NCI-H1930 (cell line): Measurements from ENCODE around the gene LOXL1.

ENCODE experiments used
- DNase-seq, 2 experiments: peaks; one replicate each; lab custom pipeline; 2025; lab: John Stamatoyannopoulos, UW

Gene LOXL1

DNA sequence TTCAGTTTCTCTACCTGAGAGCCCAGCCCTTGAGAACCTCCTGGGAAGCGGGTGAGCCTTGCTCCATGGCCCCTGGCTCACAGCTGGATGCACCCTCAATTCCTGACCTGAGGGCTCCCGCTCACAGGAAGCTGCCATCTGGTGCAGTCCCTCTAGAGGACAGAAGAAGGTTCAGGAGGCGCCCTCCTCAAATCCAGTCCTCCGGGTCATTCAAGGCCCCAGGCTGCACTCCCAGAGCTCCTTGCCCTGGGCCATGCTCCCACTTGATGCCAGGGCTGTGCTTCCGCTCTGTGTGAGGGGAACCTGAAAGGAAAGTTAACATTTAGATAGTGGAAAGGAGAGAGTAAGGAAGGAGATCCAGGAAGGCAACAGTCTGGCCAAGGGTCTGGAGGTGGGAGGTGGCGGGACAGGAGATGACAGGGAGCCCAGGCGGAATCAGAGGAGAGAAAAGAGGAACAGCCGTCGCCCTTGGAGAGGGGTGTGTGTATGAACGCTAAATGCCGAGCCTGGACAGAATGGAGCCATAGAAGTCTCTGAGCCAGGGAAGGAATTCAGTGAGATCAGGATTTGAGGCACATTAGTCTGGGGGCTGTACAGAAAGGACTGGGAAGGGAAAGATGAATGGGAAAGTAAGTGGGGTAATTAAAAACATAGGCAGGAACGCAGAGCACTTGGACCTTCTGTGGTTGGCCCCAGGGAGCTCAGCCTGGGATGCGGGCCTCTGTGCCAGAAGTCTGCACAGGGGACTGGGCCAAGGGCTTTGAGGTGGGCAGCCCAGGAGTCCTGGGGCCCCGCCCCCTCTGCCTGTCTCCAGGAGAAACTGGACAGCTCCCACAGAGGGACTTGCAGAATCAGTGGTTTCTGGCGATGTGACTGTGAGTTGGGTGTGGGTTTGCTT, 26.8 kb upstream of the LOXL1 start:
- DNase-seq = no peak

DNA sequence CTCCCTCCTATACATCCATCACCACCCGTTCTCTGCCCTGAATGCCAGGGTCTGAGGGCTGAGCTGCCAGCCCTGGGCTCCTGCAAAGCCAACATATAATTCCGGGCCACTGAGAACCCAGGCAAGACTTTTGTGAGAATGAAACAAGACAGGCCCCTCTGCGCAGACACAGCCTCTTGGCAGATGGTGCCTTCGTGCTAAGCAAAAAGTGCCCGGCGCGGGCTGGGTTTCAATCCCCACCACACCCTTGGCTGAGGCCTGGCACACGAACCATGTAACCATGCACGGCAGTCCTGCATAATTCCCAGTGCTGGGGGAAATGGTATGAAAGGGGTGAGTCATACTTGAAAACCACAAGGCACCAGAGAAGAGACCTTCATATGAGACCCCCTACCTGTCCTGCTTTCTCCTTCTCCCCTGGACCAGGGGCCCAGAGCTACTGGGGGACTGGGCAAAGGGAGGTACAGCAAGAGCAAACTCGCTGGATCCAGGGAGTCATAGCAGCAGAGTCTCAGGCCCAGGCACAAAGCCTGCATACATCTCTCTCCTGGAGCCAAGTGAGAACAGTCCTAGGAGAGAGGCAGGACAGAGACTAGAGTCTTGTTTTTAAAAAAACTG, 26.1 kb upstream of the LOXL1 start:
- DNase-seq = no peak

- no peak for DNase-seq
These were observed 25.0 kb upstream of the LOXL1 start for GRCh38 chr15:73901126-73901810.

- no peak for DNase-seq
These were observed 23.9 kb upstream of the LOXL1 start for GRCh38 chr15:73902121-73903020.

GRCh38 chr15:73904026-73904815, 22.0 kb upstream of the LOXL1 start:
- no peak for DNase-seq

- no peak for DNase-seq
These were observed 20.9 kb upstream of the LOXL1 start for GRCh38 chr15:73905225-73905827.

DNA sequence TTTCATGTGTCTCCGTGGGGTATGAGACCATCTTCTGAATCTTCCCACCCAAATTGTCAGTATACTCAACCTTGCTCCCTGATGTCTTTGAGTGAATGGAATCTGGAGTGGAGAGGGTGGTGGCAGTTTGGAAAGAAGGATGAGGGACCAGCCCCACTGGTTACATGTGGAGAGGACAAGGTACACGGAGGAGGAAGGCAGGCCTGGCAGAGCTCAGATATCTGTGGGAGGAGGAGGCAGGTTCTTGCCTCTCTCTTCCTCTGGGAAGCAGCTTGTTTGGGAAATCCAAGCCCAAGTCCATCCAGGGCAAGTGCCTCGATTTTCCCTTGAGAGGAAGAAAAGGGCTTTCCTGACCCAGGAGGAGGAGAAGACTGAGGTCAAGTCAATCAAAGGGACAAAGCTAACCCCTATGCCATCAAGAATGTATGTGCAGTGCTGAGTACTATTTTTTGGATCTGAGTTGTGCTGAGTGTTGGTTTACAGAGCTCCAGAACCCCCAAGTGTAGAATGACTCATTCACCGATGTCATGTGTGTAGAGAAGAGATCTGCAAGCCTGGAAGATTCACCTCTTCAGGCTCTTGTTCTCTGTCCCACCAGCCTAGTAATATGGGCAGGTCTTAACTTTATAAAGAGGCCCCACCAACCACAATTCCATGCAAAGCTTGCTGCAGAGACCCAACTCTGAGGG, 19.8 kb upstream of the LOXL1 start:
- DNase-seq = no peak

DNA sequence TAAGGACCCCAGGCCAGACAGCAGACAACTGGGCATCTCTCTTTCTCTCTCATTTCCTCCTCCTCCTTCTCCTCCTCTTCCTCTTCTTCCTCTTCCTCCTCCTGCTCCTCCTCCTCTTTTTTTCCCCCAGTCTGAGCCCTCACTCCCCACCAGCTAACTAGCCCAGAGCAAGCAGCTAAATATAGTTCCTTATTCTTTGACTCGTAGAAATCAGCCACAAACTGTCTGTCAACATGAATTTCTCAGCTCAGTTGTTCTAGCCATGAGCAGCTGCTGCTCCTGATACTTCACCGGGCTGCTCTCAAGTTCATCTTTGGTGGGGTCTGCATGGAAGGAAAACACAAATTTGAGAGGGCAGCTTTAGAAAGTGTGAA, 19.2 kb upstream of the LOXL1 start:
- no peak for DNase-seq

DNA sequence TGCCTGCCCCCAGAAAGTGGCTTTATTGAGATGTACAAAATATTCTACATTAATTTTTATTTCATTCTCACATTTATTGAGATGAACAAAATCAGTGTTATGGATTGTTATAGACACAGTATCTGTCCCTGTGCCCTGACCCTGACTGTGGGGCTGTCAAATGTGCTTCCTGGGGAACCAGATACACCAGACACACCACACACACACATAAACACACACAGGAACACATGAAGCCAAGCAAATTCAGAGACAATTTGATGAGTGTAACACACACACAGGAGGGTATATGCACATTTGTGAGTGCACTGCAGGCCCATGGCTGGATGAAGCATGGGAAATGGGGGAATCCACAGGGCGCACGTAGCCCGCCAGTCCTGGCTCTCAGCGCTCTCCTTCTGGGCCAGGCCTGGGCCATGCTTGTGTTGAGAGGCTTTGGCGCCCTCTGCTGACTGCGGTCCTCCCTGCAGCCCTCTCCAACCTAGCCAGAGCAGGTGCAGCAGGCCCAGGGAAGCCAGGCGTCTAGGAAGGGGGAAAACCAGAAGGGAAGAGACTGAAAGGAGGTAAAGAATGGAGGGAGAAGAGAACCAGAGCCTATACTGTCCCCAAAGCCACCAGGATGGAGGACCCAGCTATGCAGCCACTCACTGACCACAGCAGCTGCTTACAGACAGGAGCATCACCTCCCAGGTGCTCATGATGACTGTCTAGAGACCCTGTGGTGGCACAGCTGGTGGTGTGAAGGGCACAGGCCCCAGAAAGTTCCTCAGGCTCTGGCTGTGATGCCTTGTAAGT, 18.0 kb upstream of the LOXL1 start:
- DNase-seq = peak in 1 of 2 experiments; percentile 28

GRCh38 chr15:73908822-73909122, 17.5 kb upstream of the LOXL1 start:
- DNase-seq = no peak

GRCh38 chr15:73909651-73910050, 16.6 kb upstream of the LOXL1 start:
- no peak for DNase-seq

DNA sequence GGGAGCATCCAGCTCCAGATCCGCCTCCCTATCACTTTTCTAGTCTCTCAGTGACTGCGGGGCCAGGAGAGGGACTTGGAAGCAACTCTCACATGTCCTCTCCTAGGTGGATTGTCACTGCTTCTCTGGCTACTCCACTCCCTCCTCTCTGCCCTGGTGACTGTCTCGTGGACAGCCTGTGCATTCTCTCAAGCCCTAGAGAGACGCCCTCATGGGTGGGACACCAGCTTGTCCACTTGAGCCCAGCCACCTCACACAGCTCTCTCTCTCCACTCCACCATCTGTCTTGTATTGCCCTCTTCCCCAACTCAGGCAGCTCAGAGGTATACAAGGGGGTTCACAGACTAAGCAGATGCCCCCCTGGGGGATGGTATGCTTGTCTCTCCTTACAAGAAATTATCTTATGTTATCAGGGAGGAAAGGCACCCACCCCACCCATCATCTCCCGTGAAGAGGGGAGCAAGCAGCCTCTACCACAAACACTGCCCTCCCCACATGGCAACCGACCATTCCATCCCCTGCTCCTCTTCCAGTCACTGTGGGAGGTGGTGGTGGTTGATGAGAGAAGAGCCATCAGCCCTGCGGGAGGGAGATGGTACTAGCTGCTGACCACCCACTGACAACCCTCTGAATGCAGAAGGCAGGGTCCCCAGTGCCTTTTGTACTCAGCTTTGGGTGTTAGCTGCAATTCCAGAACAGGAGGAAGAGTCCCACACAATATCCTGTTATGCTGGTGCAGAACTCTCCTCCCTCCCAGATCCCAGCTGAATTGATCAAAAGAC, 15.5 kb upstream of the LOXL1 start:
- DNase-seq = no peak

GRCh38 chr15:73912030-73912596, 14.1 kb upstream of the LOXL1 start:
- no peak for DNase-seq

GRCh38 chr15:73914145-73914544, 12.1 kb upstream of the LOXL1 start:
- DNase-seq = no peak

DNA sequence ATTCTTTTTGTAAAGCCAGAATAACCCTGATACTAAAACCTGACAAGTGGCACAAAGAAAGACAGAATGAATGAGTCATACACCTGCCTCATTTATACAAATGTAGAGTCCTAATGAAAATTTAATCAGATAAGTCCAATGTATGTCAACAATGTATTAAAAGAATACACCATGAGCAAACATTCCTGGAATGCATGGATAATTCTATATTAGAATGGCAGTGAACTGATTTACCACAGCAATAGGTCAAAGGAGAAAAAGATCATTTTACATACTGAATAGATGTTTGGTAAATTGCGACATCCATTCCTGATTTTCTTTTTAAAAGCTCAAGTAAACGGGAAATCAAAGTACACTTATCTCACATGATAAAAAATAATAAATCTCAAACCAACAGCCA, 11.2 kb upstream of the LOXL1 start:
- no peak for DNase-seq

GRCh38 chr15:73918784-73919183, 7.5 kb upstream of the LOXL1 start:
- no peak for DNase-seq

DNA sequence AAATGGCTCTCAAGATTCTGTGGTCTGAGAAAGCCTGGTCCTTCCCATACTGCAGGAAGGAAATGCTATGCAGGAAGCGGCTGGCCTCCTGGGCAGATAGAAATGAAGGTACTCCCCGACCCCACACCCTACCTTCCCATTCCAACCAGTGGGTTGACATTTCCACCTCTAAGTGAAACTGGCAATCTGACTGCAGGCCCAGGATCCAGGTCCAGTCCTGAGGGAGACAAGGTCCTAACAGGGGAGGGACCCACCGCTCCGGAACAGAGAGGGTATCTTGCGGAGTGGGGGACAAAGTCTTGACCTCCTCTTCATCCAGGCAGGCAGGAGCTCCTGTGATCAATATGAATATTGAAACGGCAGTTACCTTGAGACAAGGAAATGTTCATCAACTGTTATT, 6.6 kb upstream of the LOXL1 start:
- DNase-seq = no peak

DNA sequence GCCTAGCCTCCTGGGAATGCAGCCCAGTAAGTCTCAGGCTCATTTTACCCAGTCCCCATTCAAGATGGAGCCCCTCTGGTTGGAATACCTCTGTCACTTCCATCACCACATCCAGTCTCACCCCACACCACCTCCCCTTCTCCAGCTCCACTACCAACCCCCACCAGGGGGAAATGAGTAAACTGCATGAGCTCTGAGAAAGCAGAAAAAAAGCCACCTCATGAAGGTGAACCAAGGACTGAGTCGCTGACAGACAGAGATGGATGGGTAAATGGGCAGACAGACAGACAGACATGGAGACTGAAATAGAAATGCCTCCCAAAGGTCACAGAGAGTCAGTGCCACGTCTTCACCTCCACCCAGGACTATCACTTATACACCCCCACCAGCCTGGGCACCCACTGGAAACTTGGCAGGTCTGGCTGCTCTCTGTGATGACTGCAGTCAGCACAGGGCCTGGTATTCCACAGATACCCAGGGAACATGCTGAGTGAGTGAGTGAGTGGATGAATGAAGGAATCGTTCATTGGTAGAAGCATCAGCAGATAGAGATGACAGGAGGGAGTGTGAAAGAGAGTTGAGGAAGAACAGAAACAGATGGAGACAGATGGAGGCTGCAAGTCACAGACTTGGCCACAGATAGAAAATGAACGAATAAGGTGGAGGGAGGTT, 4.9 kb upstream of the LOXL1 start:
- DNase-seq = no peak
